Loucy (cell line): ENCODE measurements around the gene POLR3K.
A peak's percentile ranks its signal among the peaks of the same experiment; 100 is the strongest.

Experiments
- H2AFZ ChIP-seq: fragments of 200-600 bp; sonication (generic); 2 replicates; pipeline ENCODE4 v1.6.0; 2016; ENCODE audit warnings: antibody characterized with exemption, mild to moderate bottlenecking, low read length, moderate library complexity
- H3F3A ChIP-seq: fragments of 200-600 bp; 2 replicates; pipeline ENCODE4 v1.6.0; 2016; ENCODE audit warnings: antibody characterized with exemption, low read depth, mild to moderate bottlenecking
- H3K27me3 ChIP-seq: fragments of 200-600 bp; sonication (generic); 2 replicates; pipeline ENCODE4 v1.6.1; 2014; ENCODE audit warnings: low read length, mild to moderate bottlenecking; ENCODE audit not compliant: insufficient read depth, poor library complexity, severe bottlenecking
- H3K36me3 ChIP-seq: fragments of 200-600 bp; sonication (generic); 2 replicates; pipeline ENCODE4 v1.6.1; 2016; ENCODE audit warnings: low read length; ENCODE audit not compliant: insufficient read depth
- H3K4me1 ChIP-seq: fragments of 200-600 bp; sonication (generic); 2 replicates; pipeline ENCODE4 v1.5.1; 2014; ENCODE audit warnings: low read length, mild to moderate bottlenecking; ENCODE audit not compliant: insufficient read depth, poor library complexity, severe bottlenecking
- H3K4me2 ChIP-seq: fragments of 200-600 bp; sonication (generic); 2 replicates; pipeline ENCODE4 v1.6.0; 2014; ENCODE audit warnings: antibody characterized with exemption, low read length, low read depth, mild to moderate bottlenecking; ENCODE audit not compliant: poor library complexity, severe bottlenecking
- H3K4me3 ChIP-seq: fragments of 200-600 bp; sonication (generic); 2 replicates; pipeline ENCODE4 v1.5.1; 2014; ENCODE audit warnings: low read length, mild to moderate bottlenecking, mixed read lengths; ENCODE audit not compliant: poor library complexity, severe bottlenecking
- H3K79me2 ChIP-seq: fragments of 200-600 bp; sonication (generic); 2 replicates; pipeline ENCODE4 v1.6.1; 2014; ENCODE audit warnings: low read length; ENCODE audit not compliant: insufficient read depth
- H3K9ac ChIP-seq: fragments of 200-600 bp; sonication (generic); 2 replicates; pipeline ENCODE4 v1.6.0; 2014; ENCODE audit warnings: mild to moderate bottlenecking, low read depth, low read length, moderate library complexity; ENCODE audit not compliant: poor library complexity, severe bottlenecking
- H3K9me2 ChIP-seq: fragments of 200-600 bp; sonication (generic); replicated peaks from 2 replicates; pipeline ENCODE4 v1.6.1; 2016; ENCODE audit warnings: low read depth, low read length, mixed read lengths
- H3K9me3 ChIP-seq: fragments of 200-600 bp; sonication (generic); 2 replicates; pipeline ENCODE4 v1.6.1; 2014; ENCODE audit warnings: mild to moderate bottlenecking, antibody characterized with exemption, low read length, low read depth; ENCODE audit not compliant: insufficient read depth
- H4K20me1 ChIP-seq: fragments of 200-600 bp; sonication (generic); 2 replicates; pipeline ENCODE4 v1.6.0; 2014; ENCODE audit warnings: antibody characterized with exemption, low read length, mild to moderate bottlenecking; ENCODE audit not compliant: insufficient read depth, poor library complexity, severe bottlenecking
- CTCF ChIP-seq: fragments of 200-600 bp; sonication (generic); conservative IDR thresholded peaks from 2 replicates; pipeline ENCODE4 v1.5.1; 2014; ENCODE audit warnings: mild to moderate bottlenecking, antibody characterized with exemption, low read length
- EZH2phosphoT487 ChIP-seq: fragments of 200-600 bp; IDR thresholded peaks from 2 replicates; pipeline ENCODE4 v1.6.1; 2018; ENCODE audit warnings: antibody characterized with exemption, mild to moderate bottlenecking, moderate library complexity, borderline replicate concordance

POLR3K gene

GRCh38 chr16:100989-101388 is 47.6 kb upstream of the POLR3K start:
- Histone ChIP-seq H3F3A (no peaks in the 10 kb centered on the region), H3K4me2 (no peak overlapping the region), H3K4me1 (peaks cover 7% of the 10 kb centered on the region), H3K27me3 (no peaks in the 10 kb centered on the region), H3K9me3 (no peaks in the 10 kb centered on the region), H3K4me3 (no peak overlapping the region), H4K20me1 (no peaks in the 10 kb centered on the region), H3K36me3 (no peaks in the 10 kb centered on the region), H3K79me2 (no peaks in the 10 kb centered on the region), H2AFZ (no peak overlapping the region), H3K9ac (no peak overlapping the region), H3K9me2 (no peaks in the 10 kb centered on the region)
- no peak for TF ChIP-seq EZH2phosphoT487
- no peak for TF ChIP-seq CTCF

DNA sequence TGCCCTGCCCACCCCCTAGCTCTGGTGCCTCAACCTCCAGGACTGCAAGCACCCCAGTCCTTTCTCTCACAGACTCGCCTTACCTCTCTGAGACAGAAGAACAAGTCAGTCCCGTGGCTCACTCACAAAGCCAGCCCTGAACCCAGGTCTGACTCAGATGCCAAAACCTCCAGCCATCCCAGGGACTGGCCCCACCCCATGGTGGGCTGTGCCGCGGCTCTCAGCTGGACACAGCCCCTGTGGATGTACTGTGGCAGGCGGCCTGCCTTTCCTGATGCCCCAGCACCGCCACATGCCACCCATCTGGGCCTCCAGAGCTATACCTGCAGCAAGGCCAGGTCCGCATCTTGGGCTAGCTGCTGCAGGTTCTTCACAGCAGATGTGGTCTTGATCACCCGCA is 44.4 kb upstream of the POLR3K start:
- H4K20me1 ChIP-seq: no peaks in the 10 kb centered on the region
- TF ChIP-seq EZH2phosphoT487 (no peak), CTCF (no peak)
- no peaks in the 10 kb centered on the region for H3K36me3 ChIP-seq
- H3K4me2 ChIP-seq: no peak overlapping the region
- H3K79me2 ChIP-seq: no peaks in the 10 kb centered on the region
- peaks cover 7% of the 10 kb centered on the region for H3K4me1 ChIP-seq
- no peak overlapping the region for H2AFZ ChIP-seq
- no peak overlapping the region for H3K4me3 ChIP-seq
- no peaks in the 10 kb centered on the region for H3K27me3 ChIP-seq
- H3K9me2 ChIP-seq: no peaks in the 10 kb centered on the region
- no peak overlapping the region for H3K9ac ChIP-seq
- no peaks in the 10 kb centered on the region for H3K9me3 ChIP-seq
- H3F3A ChIP-seq: no peaks in the 10 kb centered on the region

DNA sequence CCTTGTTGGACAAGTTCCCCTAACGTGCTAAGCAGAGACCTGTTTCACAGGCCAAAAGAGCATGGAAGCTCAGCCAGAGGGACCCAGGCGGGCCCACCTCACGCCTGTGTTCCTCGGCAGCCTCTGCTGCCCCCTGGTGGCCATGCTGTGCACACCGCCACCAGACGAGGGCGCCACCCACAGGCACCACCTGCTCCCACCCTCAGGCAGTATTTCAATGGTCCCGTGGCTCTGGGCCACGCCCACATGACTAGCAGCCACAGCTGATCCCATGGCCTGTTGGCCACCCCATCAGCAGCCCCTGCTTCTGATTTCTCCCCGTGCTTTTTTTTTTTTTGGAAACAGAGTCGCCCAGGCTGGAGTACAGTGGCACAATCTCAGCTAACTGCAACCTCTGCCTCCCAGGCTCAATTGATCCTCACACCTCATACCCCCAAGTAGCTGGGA is 43.5 kb upstream of the POLR3K start:
- no peak overlapping the region for H3K4me2 ChIP-seq
- no peak overlapping the region for H2AFZ ChIP-seq
- H3K9me2 ChIP-seq: no peaks in the 10 kb centered on the region
- no peak overlapping the region for H3K4me3 ChIP-seq
- H3K36me3 ChIP-seq: no peaks in the 10 kb centered on the region
- no peaks in the 10 kb centered on the region for H3K9me3 ChIP-seq
- TF ChIP-seq CTCF (peak; percentile 91), EZH2phosphoT487 (no peak)
- no peak overlapping the region for H3K9ac ChIP-seq
- H3K4me1 ChIP-seq: peaks cover 7% of the 10 kb centered on the region
- no peaks in the 10 kb centered on the region for H4K20me1 ChIP-seq
- H3F3A ChIP-seq: no peaks in the 10 kb centered on the region
- H3K27me3 ChIP-seq: no peaks in the 10 kb centered on the region
- H3K79me2 ChIP-seq: no peaks in the 10 kb centered on the region
